K562 (cell line): ENCODE results near the gene LCLAT1. TPM values are rescaled to one million over a fixed set of nuclear protein-coding genes. Genes with fewer than 3 reads are reported as not detected.

Source experiments
- ARNT ChIP-seq, 2 experiments: fragments of 450-650 bp; IDR thresholded peaks; 2 replicates each; pipeline ENCODE4 v1.6.1; 2016; ENCODE audit warnings: mild to moderate bottlenecking in 1 of 2
- CUX1 ChIP-seq: fragments of 200-800 bp; sonication (Bioruptor generic); IDR thresholded peaks from 2 replicates; pipeline ENCODE4 v1.6.1; 2016; ENCODE audit warnings: missing genetic modification characterization, missing compliant biosample characterization
- ERF ChIP-seq: fragments of 450-650 bp; formaldehyde crosslinking; IDR thresholded peaks from 2 replicates; pipeline ENCODE4 v1.4.0; 2020; ENCODE audit warnings: mild to moderate bottlenecking, mixed read lengths
- TARDBP ChIP-seq: fragments of 450-650 bp; IDR thresholded peaks from 2 replicates; pipeline ENCODE4 v1.6.1; 2016
- ZEB2 ChIP-seq: fragments of 450-650 bp; IDR thresholded peaks from 2 replicates; pipeline ENCODE4 v1.6.1; 2016
- ZNF324 ChIP-seq: fragments of 250-450 bp; sonication (Bioruptor Pico); IDR thresholded peaks from 2 replicates; pipeline ENCODE4 v1.4.0; 2020; ENCODE audit warnings: mild to moderate bottlenecking
- ZNF609 ChIP-seq: sonication (generic); formaldehyde crosslinking; IDR thresholded peaks from 2 replicates; pipeline ENCODE4 v1.8.1; 2023; ENCODE audit warnings: missing genetic modification reagents, mild to moderate bottlenecking, borderline replicate concordance
- ZNF77 ChIP-seq: fragments of 250-450 bp; sonication (Bioruptor Pico); IDR thresholded peaks from 2 replicates; pipeline ENCODE4 v1.5.0; 2020
- polyA plus RNA-seq, 8 experiments: library from polyadenylated mRNA; depleted of rRNA in 4 of 8; stranded (reverse) in 5 of 8; unstranded in 3 of 8; fragments of >200 nt; fragmentation: Nextera tagmentation in 2 of 8; fragmentation: Illumina TruSeq in 1 of 8; extraction: Ambion mirVana in 2 of 8; extraction: Trizol in 1 of 8; gene quantifications; 2 replicates each; pipeline versions ENCODE4 v1.2.1 to v1.2.3, GENCODE V29; 2011 to 2014; ENCODE audit warnings: inconsistent platforms in 1 of 8, missing spikeins in 1 of 8
- total RNA-seq, 7 experiments: library from RNA; depleted of rRNA in 6 of 7; stranded (reverse); fragments of >200 nt in 6 of 7; fragmentation: Illumina TruSeq in 2 of 7; extraction: Trizol in 2 of 7; gene quantifications; 2 replicates each; pipeline versions ENCODE4 v1.2.1 to v1.2.3, GENCODE V29; 2011 to 2021; ENCODE audit warnings: low replicate concordance in 1 of 7

The LCLAT1 gene
- total and polyA plus RNA-seq, 9 of the 15 experiments (the other 6 are each of a cell fraction or from before 2014, with no cell fraction given), result 8.9 to 63.3 (median 25.4) TPM

GRCh38 chr2:30503695-30504052 lies 56.6 kb downstream of the LCLAT1 start (continued):
- TF ChIP-seq CUX1 (CRISPR knock-in tag) (no peak), ZNF324 (CRISPR knock-in tag) (no peak), TARDBP (no peak), ZEB2 (no peak), ARNT (IDR thresholded peaks at IDR 0.05) (no peak), ZNF77 (CRISPR knock-in tag) (no peak), ERF (no peak), ZNF609 (CRISPR knock-in tag) (no peak)
